GM21423 (cell line): ENCODE results near the gene KIF26B.
"Not testable (repeated sequence)": the region's sequence is repeated elsewhere in the genome, so short reads cannot be mapped to it uniquely, and the experiment has no call there.

ENCODE experiments used
- ATAC-seq: cut with Tn5 transposase; IDR thresholded peaks from one replicate; pipeline ENCODE4 v1.9.1; 2021; ENCODE audit warnings: mild to moderate bottlenecking, moderate library complexity; ENCODE audit not compliant: unreplicated experiment

Gene KIF26B

GRCh38 chr1:245663841-245664240 is 509.1 kb downstream of the KIF26B start:
- no peak for ATAC-seq

GRCh38 chr1:245666412-245666811 is 511.6 kb downstream of the KIF26B start:
- ATAC-seq, result no peak

- ATAC-seq, result no peak
These were observed 516.6 kb downstream of the KIF26B start for GRCh38 chr1:245671349-245671748.

- no peak for ATAC-seq
These were observed 517.4 kb downstream of the KIF26B start for GRCh38 chr1:245671966-245672767.

GRCh38 chr1:245672836-245673656 is 518.3 kb downstream of the KIF26B start:
- not testable (repeated sequence) for ATAC-seq

- no peak for ATAC-seq
These were observed 519.2 kb downstream of the KIF26B start for GRCh38 chr1:245673881-245674414.

- no peak for ATAC-seq
These were observed 522.9 kb downstream of the KIF26B start for GRCh38 chr1:245677461-245678240.

- ATAC-seq, result no peak
These were observed 524.2 kb downstream of the KIF26B start for GRCh38 chr1:245678860-245679411.

GRCh38 chr1:245679821-245680780 is 525.3 kb downstream of the KIF26B start:
- no peak for ATAC-seq

GRCh38 chr1:245682638-245683628 is 528.1 kb downstream of the KIF26B start:
- no peak for ATAC-seq

- no peak for ATAC-seq
These were observed 528.9 kb downstream of the KIF26B start for GRCh38 chr1:245683676-245684075.

- no peak for ATAC-seq
These were observed 529.4 kb downstream of the KIF26B start for GRCh38 chr1:245684166-245684565.

- no peak for ATAC-seq
These were observed 529.8 kb downstream of the KIF26B start for GRCh38 chr1:245684571-245684970.

- ATAC-seq, result no peak
These were observed 530.5 kb downstream of the KIF26B start for GRCh38 chr1:245685111-245685810.

- ATAC-seq, result no peak
These were observed 531.2 kb downstream of the KIF26B start for GRCh38 chr1:245686006-245686405.

GRCh38 chr1:245686446-245687030 is 531.8 kb downstream of the KIF26B start:
- ATAC-seq, result no peak

GRCh38 chr1:245687152-245687635 is 532.4 kb downstream of the KIF26B start:
- ATAC-seq, result no peak
